Stimulated activated memory B cell treated with anti-CD40 and anti-IgM and Interleukin-4, amounts not matched to agents 10 μg/mL and 1 μg/mL and 100 μg/mL, for 72 hours (primary cell): ENCODE data around the gene STXBP3.
"Not testable (repeated sequence)": the region's sequence is repeated elsewhere in the genome, so short reads cannot be mapped to it uniquely, and the experiment has no call there.

Source experiments
- ATAC-seq: fragments of 150-1000 bp; cut with Tn5 transposase; 2 replicates; pipeline ENCODE4 v1.10.0; 2021
- H3K27ac Mint-ChIP-seq: one replicate; pipeline ENCODE4 v1.8.0; 2022; ENCODE audit warnings: mild to moderate bottlenecking, mixed read lengths
- H3K27me3 Mint-ChIP-seq: one replicate; pipeline ENCODE4 v1.8.0; 2022; ENCODE audit warnings: mixed read lengths
- H3K36me3 Mint-ChIP-seq: one replicate; pipeline ENCODE4 v1.8.0; 2022; ENCODE audit warnings: mixed read lengths
- H3K4me1 Mint-ChIP-seq: one replicate; pipeline ENCODE4 v1.8.0; 2022; ENCODE audit warnings: mixed read lengths
- H3K4me3 Mint-ChIP-seq: one replicate; pipeline ENCODE4 v1.8.0; 2022; ENCODE audit warnings: mild to moderate bottlenecking, moderate library complexity, mixed read lengths
- H3K9me3 Mint-ChIP-seq: one replicate; pipeline ENCODE4 v1.8.0; 2022; ENCODE audit warnings: mixed read lengths

The STXBP3 gene

DNA sequence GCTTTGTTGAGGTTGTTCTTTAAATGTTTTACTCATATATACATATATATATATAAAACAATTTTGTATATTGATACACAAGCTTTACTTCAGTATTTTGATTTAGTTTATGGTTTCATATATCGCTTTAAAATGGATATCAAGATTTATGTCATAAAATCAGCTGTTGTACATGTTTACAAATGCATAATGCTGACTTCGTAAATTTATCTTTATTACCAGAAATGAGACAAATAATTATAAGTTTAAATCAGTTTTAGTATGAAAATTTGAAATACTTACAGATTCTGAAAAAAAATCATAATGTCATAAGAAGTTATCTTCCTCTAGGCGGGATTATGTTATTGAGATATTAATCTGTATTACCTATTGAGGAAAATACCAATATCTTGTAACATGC is 6.9 kb downstream of the STXBP3 start:
- no peaks in the 10 kb centered on the region for H3K27me3 Mint-ChIP-seq
- H3K4me3 Mint-ChIP-seq, result no peak overlapping the region
- H3K36me3 Mint-ChIP-seq, result peaks cover 17% of the 10 kb centered on the region
- H3K9me3 Mint-ChIP-seq, result no peaks in the 10 kb centered on the region
- no peak for ATAC-seq
- H3K4me1 Mint-ChIP-seq, result peaks cover 26% of the 10 kb centered on the region
- H3K27ac Mint-ChIP-seq, result no peak overlapping the region

DNA sequence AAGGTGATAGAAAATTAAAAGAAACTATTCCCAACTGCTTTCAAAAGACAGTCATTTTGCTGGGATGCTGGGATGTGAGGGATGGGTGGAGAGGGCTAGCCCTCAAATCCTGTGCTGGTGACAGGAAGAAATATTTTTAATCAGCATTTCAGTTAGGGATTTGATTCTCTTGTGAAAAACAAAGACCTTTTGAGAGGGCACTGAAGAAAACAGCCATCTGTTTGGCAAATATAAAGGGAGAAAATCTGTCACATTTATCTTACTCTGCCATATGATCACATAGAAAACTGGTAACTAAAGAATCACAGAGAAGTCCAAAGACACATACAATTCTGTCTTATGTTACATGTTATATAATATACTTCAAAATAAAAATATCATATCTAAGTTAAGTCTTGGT is 12.3 kb downstream of the STXBP3 start:
- Mint-ChIP-seq H3K4me1 (no peaks in the 10 kb centered on the region), H3K27ac (no peak overlapping the region), H3K9me3 (no peaks in the 10 kb centered on the region), H3K4me3 (no peak overlapping the region), H3K27me3 (no peaks in the 10 kb centered on the region), H3K36me3 (peaks cover 21% of the 10 kb centered on the region)
- no peak for ATAC-seq

DNA sequence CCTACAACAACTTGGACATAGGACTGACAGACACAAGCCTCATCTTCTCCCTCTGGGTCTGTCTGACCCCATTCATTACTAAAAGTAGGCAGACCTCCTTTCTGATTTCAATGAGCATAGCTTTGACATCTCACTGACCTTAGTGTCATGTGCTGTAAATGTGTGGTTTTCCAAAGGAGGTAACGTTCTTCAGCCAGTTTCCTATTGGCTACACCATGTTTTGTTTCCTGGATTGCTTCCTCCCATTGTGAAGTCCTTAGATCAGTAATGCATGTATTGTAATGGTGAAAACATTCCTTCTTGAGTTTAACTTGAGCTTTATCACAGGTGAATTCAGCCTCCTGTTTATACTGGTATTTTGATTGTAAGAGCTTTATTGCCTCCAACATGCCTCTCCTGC is 20.6 kb downstream of the STXBP3 start:
- ATAC-seq, result no peak
- Mint-ChIP-seq H3K36me3 (peaks cover 44% of the 10 kb centered on the region), H3K27ac (no peak overlapping the region), H3K4me1 (no peaks in the 10 kb centered on the region), H3K4me3 (no peak overlapping the region), H3K9me3 (no peaks in the 10 kb centered on the region), H3K27me3 (no peaks in the 10 kb centered on the region)

DNA sequence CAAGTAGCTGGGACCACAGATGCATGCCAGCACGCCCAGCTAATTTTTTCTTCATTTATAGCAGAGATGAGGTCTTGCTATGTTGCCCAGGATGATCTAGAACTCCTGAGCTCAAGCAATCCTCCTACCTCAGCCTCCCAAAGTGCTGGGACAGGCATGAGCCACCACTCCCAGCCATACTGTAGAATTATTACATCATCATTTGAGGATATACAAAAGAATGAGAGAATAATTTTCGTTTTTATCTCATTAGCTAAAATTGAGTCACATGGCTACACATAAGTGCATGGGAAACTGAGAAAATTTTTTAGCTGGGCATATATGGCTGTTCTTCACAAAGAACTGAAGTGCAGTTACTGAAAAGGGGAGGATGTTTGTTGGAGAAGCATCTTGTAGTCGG is 21.2 kb downstream of the STXBP3 start:
- no peak overlapping the region for H3K4me3 Mint-ChIP-seq
- no peaks in the 10 kb centered on the region for H3K4me1 Mint-ChIP-seq
- peak overlapping the region; percentile 23 for H3K27ac Mint-ChIP-seq
- H3K27me3 Mint-ChIP-seq, result no peaks in the 10 kb centered on the region
- H3K9me3 Mint-ChIP-seq, result no peaks in the 10 kb centered on the region
- no peak for ATAC-seq
- H3K36me3 Mint-ChIP-seq, result peaks cover 40% of the 10 kb centered on the region

DNA sequence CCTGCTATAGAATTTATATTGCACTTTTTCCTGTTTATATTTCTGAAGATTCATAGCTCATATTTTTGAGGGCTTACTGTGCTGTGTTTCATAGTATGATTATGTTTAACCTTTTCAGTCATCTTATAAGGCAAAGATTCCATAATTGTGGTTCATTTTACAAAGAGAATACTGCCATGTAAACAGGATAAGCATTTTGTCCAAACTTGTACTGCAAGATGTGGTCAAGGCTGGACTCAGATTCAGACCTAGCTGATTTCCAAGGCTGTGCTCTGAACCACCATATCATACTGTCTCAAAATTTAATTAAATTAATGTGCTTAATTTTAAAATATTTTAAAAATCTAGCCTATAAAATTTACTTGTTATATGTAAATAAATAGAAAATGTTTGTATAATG is 31.4 kb downstream of the STXBP3 start:
- Mint-ChIP-seq H3K27me3 (no peaks in the 10 kb centered on the region), H3K9me3 (no peaks in the 10 kb centered on the region), H3K4me3 (no peak overlapping the region), H3K27ac (no peak overlapping the region), H3K36me3 (peaks cover 66% of the 10 kb centered on the region), H3K4me1 (no peaks in the 10 kb centered on the region)
- no peak for ATAC-seq

DNA sequence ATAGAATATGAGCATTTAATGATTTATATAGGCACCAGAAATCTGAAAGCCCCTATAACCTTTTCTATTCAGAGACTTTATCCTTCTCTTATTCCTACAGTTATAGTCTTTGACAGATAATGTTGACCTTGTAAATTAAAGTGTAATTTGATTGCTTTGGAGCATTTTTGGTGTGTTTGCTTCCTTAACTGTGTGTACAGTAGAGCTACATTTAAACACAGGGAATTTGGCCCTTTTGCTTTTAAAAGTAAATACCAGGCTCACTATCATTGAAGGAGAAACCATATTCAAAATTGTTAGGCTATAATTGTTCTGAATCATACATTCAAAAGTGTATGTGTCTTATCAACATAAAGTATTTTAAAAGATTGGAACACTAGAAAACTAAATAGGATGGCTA is 33.0 kb downstream of the STXBP3 start:
- ATAC-seq, result no peak
- Mint-ChIP-seq H3K27me3 (no peaks in the 10 kb centered on the region), H3K27ac (no peak overlapping the region), H3K4me1 (no peaks in the 10 kb centered on the region), H3K36me3 (peaks cover 69% of the 10 kb centered on the region), H3K9me3 (peaks cover 2% of the 10 kb centered on the region), H3K4me3 (no peak overlapping the region)

DNA sequence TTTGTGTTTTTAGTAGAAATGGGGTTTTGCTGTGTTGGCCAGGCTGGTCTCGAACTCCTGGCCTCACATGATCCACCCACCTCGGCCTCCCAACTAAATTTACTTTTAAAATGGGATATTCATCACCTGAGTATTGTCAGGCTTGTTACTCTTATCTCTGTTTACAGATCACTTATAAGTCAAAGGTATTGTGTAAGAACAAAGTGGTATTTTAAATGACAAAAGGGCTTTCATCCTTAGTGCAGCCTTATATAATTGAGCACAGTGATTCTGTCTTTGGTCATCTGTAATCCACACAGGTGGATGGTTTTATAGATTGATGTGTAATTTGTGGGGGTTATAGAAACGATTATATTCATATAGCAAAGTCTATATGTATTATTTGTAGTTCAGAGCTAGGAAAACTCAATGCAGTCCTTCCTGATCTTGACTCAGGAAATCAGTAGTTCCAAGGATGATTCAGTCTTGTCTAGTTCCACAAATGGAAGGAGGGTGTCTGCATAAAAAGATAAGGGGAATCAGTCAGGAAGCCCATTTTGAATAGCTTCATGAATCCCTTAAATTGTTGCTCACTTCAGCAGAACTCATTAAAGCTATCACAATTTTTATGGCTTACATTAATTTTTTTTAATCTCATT is 34.6 kb downstream of the STXBP3 start:
- ATAC-seq, result no peak
- Mint-ChIP-seq H3K36me3 (peaks cover 70% of the 10 kb centered on the region), H3K9me3 (peaks cover 13% of the 10 kb centered on the region), H3K4me3 (no peak overlapping the region), H3K27ac (no peak overlapping the region), H3K27me3 (no peaks in the 10 kb centered on the region), H3K4me1 (no peaks in the 10 kb centered on the region)

DNA sequence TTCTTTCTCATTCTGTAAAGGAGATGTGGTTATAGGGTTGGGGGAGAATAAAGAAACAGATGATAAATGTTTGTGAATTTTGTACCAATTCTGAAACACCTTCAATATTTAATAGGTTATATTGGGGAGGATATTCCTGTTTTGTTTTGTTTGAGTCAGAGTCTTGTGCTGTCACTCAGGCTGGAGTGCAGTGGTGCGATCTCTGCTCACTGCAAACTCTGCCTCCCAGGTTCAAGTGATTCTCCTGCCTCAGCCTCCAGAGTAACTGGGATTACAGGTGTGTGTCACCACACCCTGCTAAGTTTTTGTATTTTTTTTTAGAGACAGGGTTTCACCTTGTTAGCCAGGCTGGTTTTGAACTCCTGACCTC is 35.1 kb downstream of the STXBP3 start:
- H3K4me1 Mint-ChIP-seq, H3K27me3 Mint-ChIP-seq, ATAC-seq, H3K4me3 Mint-ChIP-seq, H3K27ac Mint-ChIP-seq: not testable (repeated sequence)
- peaks cover 74% of the 10 kb centered on the region for H3K36me3 Mint-ChIP-seq
- peaks cover 15% of the 10 kb centered on the region for H3K9me3 Mint-ChIP-seq

DNA sequence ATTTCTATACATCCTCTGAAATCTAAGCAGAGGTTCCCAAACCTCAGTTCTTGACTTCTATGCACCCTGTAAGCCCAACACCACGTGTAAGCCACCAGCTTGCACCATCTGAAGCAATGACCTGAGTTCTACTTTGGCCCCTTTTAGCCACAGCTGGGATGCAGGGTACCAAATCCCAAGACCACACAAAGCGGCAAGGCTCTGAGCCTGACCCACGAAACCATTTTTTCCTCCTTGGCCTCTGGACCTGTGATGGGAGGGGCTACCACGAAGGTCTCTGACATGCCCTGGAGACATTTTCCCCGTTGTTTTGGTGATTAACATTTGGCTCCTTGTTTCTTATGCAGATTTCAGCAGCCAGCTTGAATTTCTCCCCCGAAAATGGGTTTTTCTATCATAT is 38.8 kb downstream of the STXBP3 start:
- no peak for ATAC-seq
- no peaks in the 10 kb centered on the region for H3K4me1 Mint-ChIP-seq
- peaks cover 92% of the 10 kb centered on the region for H3K36me3 Mint-ChIP-seq
- H3K27ac Mint-ChIP-seq, result no peak overlapping the region
- H3K27me3 Mint-ChIP-seq, result no peaks in the 10 kb centered on the region
- H3K9me3 Mint-ChIP-seq, result peaks cover 15% of the 10 kb centered on the region
- no peak overlapping the region for H3K4me3 Mint-ChIP-seq

DNA sequence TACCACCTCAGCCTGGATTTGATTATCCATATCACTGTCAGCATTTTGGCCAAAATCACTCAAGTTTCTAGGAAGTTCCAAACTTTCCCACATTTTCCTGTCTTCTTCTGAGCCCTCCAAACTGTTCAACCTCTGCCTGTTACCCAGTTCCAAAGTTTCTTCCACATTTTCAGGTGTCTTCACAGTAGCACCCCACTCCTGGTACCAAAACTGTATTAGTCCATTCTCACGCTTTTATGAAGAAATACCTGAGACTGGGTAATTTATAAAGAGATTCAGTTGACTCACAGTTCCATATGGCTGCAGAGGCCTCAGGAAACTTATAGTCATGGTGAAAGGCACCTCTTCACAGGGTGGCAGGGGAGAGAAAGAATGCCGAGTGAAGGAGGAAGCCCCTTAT is 39.4 kb downstream of the STXBP3 start:
- ATAC-seq, result no peak
- Mint-ChIP-seq H3K4me3 (no peak overlapping the region), H3K4me1 (no peaks in the 10 kb centered on the region), H3K9me3 (peaks cover 15% of the 10 kb centered on the region), H3K27me3 (no peaks in the 10 kb centered on the region), H3K36me3 (peaks cover 95% of the 10 kb centered on the region), H3K27ac (no peak overlapping the region)

GRCh38 chr1:108791790-108792189 is 45.3 kb downstream of the STXBP3 start:
- Mint-ChIP-seq H3K27ac (no peak overlapping the region), H3K9me3 (peaks cover 9% of the 10 kb centered on the region), H3K4me1 (no peaks in the 10 kb centered on the region), H3K27me3 (no peaks in the 10 kb centered on the region), H3K36me3 (peaks cover 85% of the 10 kb centered on the region), H3K4me3 (no peak overlapping the region)
- no peak for ATAC-seq

GRCh38 chr1:108792420-108792819 is 45.9 kb downstream of the STXBP3 start:
- H3K27me3 Mint-ChIP-seq, result no peaks in the 10 kb centered on the region
- no peak overlapping the region for H3K27ac Mint-ChIP-seq
- H3K4me1 Mint-ChIP-seq, result no peaks in the 10 kb centered on the region
- H3K36me3 Mint-ChIP-seq, result peaks cover 81% of the 10 kb centered on the region
- ATAC-seq, result no peak
- peaks cover 9% of the 10 kb centered on the region for H3K9me3 Mint-ChIP-seq
- no peak overlapping the region for H3K4me3 Mint-ChIP-seq

- Mint-ChIP-seq H3K36me3 (peaks cover 62% of the 10 kb centered on the region), H3K4me1 (no peaks in the 10 kb centered on the region), H3K27ac (no peak overlapping the region), H3K4me3 (no peak overlapping the region), H3K27me3 (no peaks in the 10 kb centered on the region), H3K9me3 (no peaks in the 10 kb centered on the region)
- no peak for ATAC-seq
Measured at GRCh38 chr1:108799001-108799400, 52.5 kb downstream of the STXBP3 start.

- peaks cover 59% of the 10 kb centered on the region for H3K36me3 Mint-ChIP-seq
Measured at GRCh38 chr1:108801101-108801500, 54.6 kb downstream of the STXBP3 start.

DNA sequence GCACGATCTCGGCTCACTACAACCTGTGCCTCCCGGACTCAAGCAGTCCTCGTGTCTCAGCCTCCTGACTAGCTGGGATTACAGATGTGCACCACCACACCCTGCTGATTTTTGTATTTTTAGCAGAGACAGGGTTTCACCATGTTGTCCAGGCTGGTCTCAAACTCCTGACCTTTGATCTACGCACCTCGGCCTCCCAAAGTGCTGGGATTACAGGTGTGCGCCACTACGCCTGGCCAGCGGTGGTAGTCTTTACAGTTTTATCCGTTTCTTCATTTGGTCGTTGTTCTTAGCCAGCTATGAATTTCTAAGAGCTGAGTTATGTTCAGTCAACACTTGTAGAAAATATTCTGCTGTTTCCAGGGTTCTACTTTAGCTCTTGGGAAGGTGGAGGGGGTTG is 57.1 kb downstream of the STXBP3 start:
- no peak for ATAC-seq
- no peak overlapping the region for H3K4me3 Mint-ChIP-seq
- H3K27me3 Mint-ChIP-seq, result no peaks in the 10 kb centered on the region
- no peak overlapping the region for H3K27ac Mint-ChIP-seq
- no peaks in the 10 kb centered on the region for H3K4me1 Mint-ChIP-seq
- peaks cover 58% of the 10 kb centered on the region for H3K36me3 Mint-ChIP-seq
- H3K9me3 Mint-ChIP-seq, result no peaks in the 10 kb centered on the region

More at GRCh38 chr1:108801101-108801500, 54.6 kb downstream of the STXBP3 start:
- Mint-ChIP-seq H3K27ac (no peak overlapping the region), H3K9me3 (no peaks in the 10 kb centered on the region), H3K27me3 (no peaks in the 10 kb centered on the region), H3K4me1 (no peaks in the 10 kb centered on the region), H3K4me3 (no peak overlapping the region)
- ATAC-seq, result no peak

DNA sequence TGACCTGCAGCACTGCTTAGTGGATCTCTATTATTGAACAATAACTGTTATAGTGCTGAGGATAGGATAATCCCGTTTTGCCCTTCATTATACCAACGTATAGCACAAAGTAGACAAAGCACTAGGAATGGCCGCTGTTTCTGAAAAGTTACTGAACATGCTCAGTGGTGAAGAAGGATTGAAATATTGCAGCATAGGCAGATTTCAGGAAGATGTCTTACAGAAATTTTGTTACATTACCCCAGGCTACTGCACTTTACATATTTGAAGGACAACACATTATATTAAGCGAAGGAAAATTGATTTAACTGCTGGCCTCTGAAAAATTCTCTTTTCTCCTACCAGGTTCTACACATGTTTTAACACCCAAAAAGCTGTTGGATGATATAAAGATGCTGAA is 62.0 kb downstream of the STXBP3 start:
- no peak overlapping the region for H3K4me3 Mint-ChIP-seq
- H3K4me1 Mint-ChIP-seq, result no peaks in the 10 kb centered on the region
- peaks cover 34% of the 10 kb centered on the region for H3K36me3 Mint-ChIP-seq
- H3K27ac Mint-ChIP-seq, result no peak overlapping the region
- ATAC-seq, result no peak
- no peaks in the 10 kb centered on the region for H3K27me3 Mint-ChIP-seq
- H3K9me3 Mint-ChIP-seq, result no peaks in the 10 kb centered on the region

- H3K27me3 Mint-ChIP-seq, result no peaks in the 10 kb centered on the region
- no peaks in the 10 kb centered on the region for H3K4me1 Mint-ChIP-seq
- no peak for ATAC-seq
- H3K36me3 Mint-ChIP-seq, result peaks cover 12% of the 10 kb centered on the region
- H3K27ac Mint-ChIP-seq, result no peak overlapping the region
- no peaks in the 10 kb centered on the region for H3K9me3 Mint-ChIP-seq
- H3K4me3 Mint-ChIP-seq, result no peak overlapping the region
Measured at GRCh38 chr1:108811611-108812010, 65.1 kb downstream of the STXBP3 start.
